ENCODE results near the gene TEDDM1. TPM values are rescaled to one million over a fixed set of nuclear protein-coding genes. Genes with fewer than 3 reads are reported as not detected.
A peak's percentile ranks its signal among the peaks of the same experiment; 100 is the strongest.

TEDDM1 gene
- total and polyA plus RNA-seq, 2 of the 13 experiments (the other 11 are each of a cell fraction or from before 2014, with no cell fraction given) = not detected

GRCh38 chr1:182388392-182389134 is 11.9 kb downstream of the TEDDM1 start (continued):
- TF ChIP-seq ZNF24 (IDR thresholded peaks at IDR 0.05) (no peak), MXD3 (CRISPR knock-in tag; IDR thresholded peaks at IDR 0.05) (no peak)

- CTCF ChIA-PET (ENCODE audit: low intra/inter-chr PET ratio, low total read pairs) = no interaction called here
- Histone ChIP-seq H3K27ac (ENCODE audit: extremely low read length, insufficient read depth, low read length) (no peak overlapping the region), H3K9ac (ENCODE audit: insufficient read depth, low read depth, low read length) (no peak overlapping the region), H3K4me2 (ENCODE audit: low read depth, low read length) (peak overlapping the region; percentile 89), H2AFZ (ENCODE audit: low read length) (no peak overlapping the region), H3K27me3 (ENCODE audit: control insufficient read depth in 1 of 2, insufficient read depth in 2 of 2, low read length in 2 of 2) (no peaks in the 10 kb centered on the region; a peak in 1 of 5 replicates), H4K20me1 (ENCODE audit: insufficient read depth, low read length) (peaks cover 74% of the 10 kb centered on the region), H3K9me3 (ENCODE audit: low read length) (no peaks in the 10 kb centered on the region), H3K4me1 (ENCODE audit: insufficient read depth, low read length) (peaks cover 51% of the 10 kb centered on the region), H3K36me3 (replicated peaks in 1 of 2; ENCODE audit: control insufficient read depth in 1 of 2, insufficient read depth in 2 of 2, low read length in 2 of 2) (peaks cover 29 to 61% of the 10 kb centered on the region in 2 experiments), H3K4me3 (replicated peaks in 1 of 3; ENCODE audit: insufficient read depth in 1 of 3, low read depth in 2 of 3, low read length in 3 of 3) (peak overlapping the region in 1 of 3 experiments; percentile 5; a peak in 2 of 6 replicates), H3K79me2 (ENCODE audit: insufficient read depth, low read length) (peaks cover 56% of the 10 kb centered on the region)
- in situ Hi-C loops (cut with HindIII; ENCODE audit: extremely low pct_ligation_motif_present, low pct_unique_long_range_greater_than_20kb) (no loop called here), intact Hi-C loops (cut with micrococcal nuclease; ENCODE audit: unreplicated experiment) (no loop called here)
- no TSS peak for BruUV-seq (replicated peaks)
- WGBS (ENCODE audit: low lambda C conversion rate) = 91% methylated on average over 2 of the region's 2 CpGs
- TF ChIP-seq POLR2A (IDR thresholded peaks at IDR 0.05; ENCODE audit: insufficient read depth in 1 of 2, low read depth in 2 of 2, low read length in 2 of 2) (0 out of 4 replicates have a peak, but pooled peaks of 1 of the 2 experiments have one; percentile 17), ZC3H13 (CRISPR knock-in tag; IDR thresholded peaks at IDR 0.05) (no peak)
- FAIRE-seq = no peak
- no peak for DNase-seq (ENCODE audit: low spot score)
- POLR2A ChIA-PET = interaction anchor here (0.7 to 3.5 kb wide), 3 partner anchors 87 to 244 kb away, joined by 3 to 24 read pairs (median 23); no protein-coding TSS in a partner anchor
- ATAC-seq = no peak
These were observed 12.9 kb downstream of the TEDDM1 start for GRCh38 chr1:182387566-182387965.

GRCh38 chr1:182386980-182387379 is 13.5 kb downstream of the TEDDM1 start:
- H3K27me3 ChIP-seq (ENCODE audit: control insufficient read depth in 1 of 2, insufficient read depth in 2 of 2, low read length in 2 of 2) = no peaks in the 10 kb centered on the region; a peak in 1 of 5 replicates
- ChIA-PET POLR2A (no interaction called here), CTCF (ENCODE audit: low intra/inter-chr PET ratio, low total read pairs) (no interaction called here)
- DNase-seq (ENCODE audit: low spot score) = no peak
- peaks cover 79% of the 10 kb centered on the region for H4K20me1 ChIP-seq (ENCODE audit: insufficient read depth, low read length)
- H3K9ac ChIP-seq (ENCODE audit: insufficient read depth, low read depth, low read length) = no peak overlapping the region
- 97% methylated on average over 5 of the region's 5 CpGs for WGBS (ENCODE audit: low lambda C conversion rate)
- H3K4me1 ChIP-seq (ENCODE audit: insufficient read depth, low read length) = peaks cover 51% of the 10 kb centered on the region
- no peak overlapping the region for H3K4me3 ChIP-seq (replicated peaks in 1 of 3; ENCODE audit: insufficient read depth in 1 of 3, low read depth in 2 of 3, low read length in 3 of 3)
- in situ Hi-C loops (cut with HindIII; ENCODE audit: extremely low pct_ligation_motif_present, low pct_unique_long_range_greater_than_20kb) (no loop called here), intact Hi-C loops (cut with micrococcal nuclease; ENCODE audit: unreplicated experiment) (no loop called here)
- no peak for ATAC-seq
- H3K9me3 ChIP-seq (ENCODE audit: low read length) = no peaks in the 10 kb centered on the region
- H3K79me2 ChIP-seq (ENCODE audit: insufficient read depth, low read length) = peaks cover 50% of the 10 kb centered on the region
- no peak for FAIRE-seq
- no peak overlapping the region for H3K27ac ChIP-seq (ENCODE audit: extremely low read length, insufficient read depth, low read length)
- H3K36me3 ChIP-seq (replicated peaks in 1 of 2; ENCODE audit: control insufficient read depth in 1 of 2, insufficient read depth in 2 of 2, low read length in 2 of 2) = peaks cover 29 to 62% of the 10 kb centered on the region in 2 experiments
- H3K4me2 ChIP-seq (ENCODE audit: low read depth, low read length) = peak overlapping the region; percentile 21; the same call in 1 of the 2 replicates
- no TSS peak for BruUV-seq (replicated peaks)
- no peak overlapping the region for H2AFZ ChIP-seq (ENCODE audit: low read length)
- TF ChIP-seq SNAPC5 (CRISPR knock-in tag; IDR thresholded peaks at IDR 0.05; ENCODE audit: borderline replicate concordance) = no peak
- TF ChIP-seq ZKSCAN8 (CRISPR knock-in tag; IDR thresholded peaks at IDR 0.05; ENCODE audit: borderline replicate concordance) = no peak
- TF ChIP-seq ONECUT2 (CRISPR knock-in tag; IDR thresholded peaks at IDR 0.05) = no peak
- TF ChIP-seq ZNF280D (CRISPR knock-in tag; IDR thresholded peaks at IDR 0.05) = no peak
- TF ChIP-seq ZBTB14 (CRISPR knock-in tag; IDR thresholded peaks at IDR 0.05) = no peak
- 0 out of 2 replicates have a peak, but pooled peaks have one; percentile 7 for TF ChIP-seq SSRP1 (CRISPR knock-in tag; IDR thresholded peaks at IDR 0.05)
- TF ChIP-seq IKZF1 (IDR thresholded peaks at IDR 0.05) = no peak
- TF ChIP-seq RBFOX2 (IDR thresholded peaks at IDR 0.05; ENCODE audit: low read depth, low read length) = peak; percentile 66
